Fibroblast of lung (primary cell): ENCODE results near the gene MYO1H.

Experiments used
- CTCF ChIP-seq, 2 donors: IDR thresholded peaks in 1 of 2; conservative IDR thresholded peaks in 1 of 2; 1 replicate in 1 of 2; 2 replicates in 1 of 2; pipeline ENCODE4 v1.5.1; 2011 to 2012; ENCODE audit warnings: low read length in 2 of 2, control low read depth in 1 of 2, inconsistent platforms in 1 of 2, low read depth in 1 of 2, mild to moderate bottlenecking in 1 of 2
- EZH2 ChIP-seq: IDR thresholded peaks from 2 replicates; pipeline ENCODE4 v1.5.1; 2012; ENCODE audit warnings: low read length, control low read depth, mild to moderate bottlenecking; ENCODE audit errors: missing control alignments

GRCh38 chr12:109448272-109448671 lies 100.6 kb downstream of the MYO1H start:
- no peak for TF ChIP-seq CTCF (conservative IDR thresholded peaks at IDR 0.05 in 1 of 2, IDR thresholded peaks at IDR 0.05 in 1 of 2; ENCODE audit: low read depth in 1 of 2, low read length in 2 of 2)
- no peak for TF ChIP-seq EZH2
